Measurements from ENCODE around the gene PARD3.
A peak's percentile ranks its signal among the peaks of the same experiment; 100 is the strongest.

PARD3 gene

GRCh38 chr10:34252111-34252510 lies 563.0 kb downstream of the PARD3 start:
- TF ChIP-seq SP1 (IDR thresholded peaks at IDR 0.05) (no peak), BHLHE40 (IDR thresholded peaks at IDR 0.05; ENCODE audit: borderline replicate concordance) (no peak), HDGF (IDR thresholded peaks at IDR 0.05; ENCODE audit: borderline replicate concordance) (no peak), TARDBP (IDR thresholded peaks at IDR 0.05) (no peak), NFRKB (IDR thresholded peaks at IDR 0.05) (no peak), SUZ12 (IDR thresholded peaks at IDR 0.05) (no peak), FOXA1 (IDR thresholded peaks at IDR 0.05) (no peak)
- TF ChIP-seq, protein P1, sequence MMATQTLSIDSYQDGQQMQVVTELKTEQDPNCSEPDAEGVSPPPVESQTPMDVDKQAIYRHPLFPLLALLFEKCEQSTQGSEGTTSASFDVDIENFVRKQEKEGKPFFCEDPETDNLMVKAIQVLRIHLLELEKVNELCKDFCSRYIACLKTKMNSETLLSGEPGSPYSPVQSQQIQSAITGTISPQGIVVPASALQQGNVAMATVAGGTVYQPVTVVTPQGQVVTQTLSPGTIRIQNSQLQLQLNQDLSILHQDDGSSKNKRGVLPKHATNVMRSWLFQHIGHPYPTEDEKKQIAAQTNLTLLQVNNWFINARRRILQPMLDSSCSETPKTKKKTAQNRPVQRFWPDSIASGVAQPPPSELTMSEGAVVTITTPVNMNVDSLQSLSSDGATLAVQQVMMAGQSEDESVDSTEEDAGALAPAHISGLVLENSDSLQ (IDR thresholded peaks at IDR 0.05) = no peak
- CTCF ChIA-PET = no interaction called here
- no peak for DNase-seq (ENCODE audit: extremely low spot score)
- POLR2A ChIA-PET = no interaction called here

DNA sequence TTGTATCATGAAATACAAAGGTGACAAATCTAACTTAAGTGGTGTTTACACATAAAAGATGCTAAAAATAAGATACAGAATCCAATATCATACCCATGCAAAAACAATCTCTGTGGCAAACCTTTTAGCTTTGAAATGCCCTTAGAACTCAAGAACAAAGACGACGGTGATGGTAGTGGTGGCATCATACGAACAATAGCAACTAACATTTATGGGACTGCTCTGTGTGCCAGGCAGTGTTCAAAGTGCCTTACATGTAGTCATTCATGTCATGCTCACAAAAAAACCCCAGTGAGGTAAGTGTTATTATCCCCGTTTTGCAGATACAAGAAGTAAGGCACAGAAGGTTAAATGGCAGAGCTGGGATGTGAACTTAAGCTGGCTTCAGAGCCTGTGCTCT lies 563.9 kb downstream of the PARD3 start:
- POLR2A ChIA-PET = no interaction called here
- TF ChIP-seq FOXK2 (IDR thresholded peaks at IDR 0.05) (no peak), ELF4 (IDR thresholded peaks at IDR 0.05) (no peak), TARDBP (IDR thresholded peaks at IDR 0.05) (no peak), SP1 (IDR thresholded peaks at IDR 0.05) (no peak), ARNT (IDR thresholded peaks at IDR 0.05) (no peak), NFRKB (IDR thresholded peaks at IDR 0.05) (no peak), L3MBTL2 (conservative IDR thresholded peaks at IDR 0.05) (no peak), ZNF384 (IDR thresholded peaks at IDR 0.05) (no peak), HDGF (IDR thresholded peaks at IDR 0.05; ENCODE audit: borderline replicate concordance) (no peak), SUZ12 (IDR thresholded peaks at IDR 0.05) (no peak), LEF1 (IDR thresholded peaks at IDR 0.05; ENCODE audit: borderline replicate concordance) (no peak), BHLHE40 (IDR thresholded peaks at IDR 0.05; ENCODE audit: borderline replicate concordance) (no peak), FOXA1 (IDR thresholded peaks at IDR 0.05) (no peak), CTBP1 (IDR thresholded peaks at IDR 0.05; ENCODE audit: borderline replicate concordance) (no peak), FOXM1 (IDR thresholded peaks at IDR 0.05; ENCODE audit: borderline replicate concordance) (no peak)
- TF ChIP-seq, protein P1 (IDR thresholded peaks at IDR 0.05) = no peak

DNA sequence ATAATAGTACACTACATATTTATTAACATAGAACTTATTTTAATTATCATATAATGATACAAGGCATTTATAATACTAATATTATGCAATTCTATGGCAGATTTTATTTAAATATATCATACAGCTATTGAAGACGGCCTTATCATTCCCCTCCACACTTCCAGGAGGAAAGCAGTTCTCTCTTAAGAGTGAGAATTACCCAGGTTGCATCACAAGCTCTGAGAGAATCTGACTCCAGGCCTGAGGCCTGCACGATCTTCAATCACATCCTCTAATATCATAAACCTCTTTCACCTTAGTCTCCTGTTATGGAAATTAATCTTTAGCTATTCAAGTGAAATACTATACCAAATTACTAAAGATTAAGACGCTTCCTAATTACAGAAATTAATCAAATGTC lies 564.4 kb downstream of the PARD3 start:
- ChIA-PET CTCF (interaction anchor here (1.3 kb wide), 1 partner anchor 27 kb away, joined by 3 read pairs; no protein-coding TSS in a partner anchor), POLR2A (no interaction called here)
- no peak for DNase-seq (ENCODE audit: extremely low spot score)
- TF ChIP-seq ZNF384 (IDR thresholded peaks at IDR 0.05) = no peak
- no peak for TF ChIP-seq FOXM1 (IDR thresholded peaks at IDR 0.05; ENCODE audit: borderline replicate concordance)
- no peak for TF ChIP-seq NFRKB (IDR thresholded peaks at IDR 0.05)
- TF ChIP-seq FOXK2 (IDR thresholded peaks at IDR 0.05) = no peak
- no peak for TF ChIP-seq LEF1 (IDR thresholded peaks at IDR 0.05; ENCODE audit: borderline replicate concordance)
- TF ChIP-seq ARNT (IDR thresholded peaks at IDR 0.05) = no peak
- no peak for TF ChIP-seq BHLHE40 (IDR thresholded peaks at IDR 0.05; ENCODE audit: borderline replicate concordance)
- no peak for TF ChIP-seq TARDBP (IDR thresholded peaks at IDR 0.05)

More for the DNA sequence above, 563.9 kb downstream of the PARD3 start:
- CTCF ChIA-PET = interaction anchor here (1.3 kb wide), 1 partner anchor 26 kb away, joined by 3 read pairs; no protein-coding TSS in a partner anchor
- no peak for DNase-seq (ENCODE audit: extremely low spot score)

- CTCF ChIA-PET = no interaction called here
- POLR2A ChIA-PET = no interaction called here
- DNase-seq (ENCODE audit: extremely low spot score) = peak; percentile 7
- no peak for TF ChIP-seq FOXM1 (IDR thresholded peaks at IDR 0.05; ENCODE audit: borderline replicate concordance)
- TF ChIP-seq CTBP1 (IDR thresholded peaks at IDR 0.05; ENCODE audit: borderline replicate concordance) = no peak
- no peak for TF ChIP-seq ARNT (IDR thresholded peaks at IDR 0.05)
- no peak for TF ChIP-seq HDGF (IDR thresholded peaks at IDR 0.05; ENCODE audit: borderline replicate concordance)
- TF ChIP-seq FOXA1 (IDR thresholded peaks at IDR 0.05) = no peak
- TF ChIP-seq TARDBP (IDR thresholded peaks at IDR 0.05) = no peak
- TF ChIP-seq LEF1 (IDR thresholded peaks at IDR 0.05; ENCODE audit: borderline replicate concordance) = no peak
- TF ChIP-seq SUZ12 (IDR thresholded peaks at IDR 0.05) = no peak
Measured at GRCh38 chr10:34249634-34250033, 565.5 kb downstream of the PARD3 start.

GRCh38 chr10:34247560-34247959 lies 567.5 kb downstream of the PARD3 start:
- CTCF ChIA-PET = no interaction called here
- TF ChIP-seq FOXK2 (IDR thresholded peaks at IDR 0.05) (no peak), LEF1 (IDR thresholded peaks at IDR 0.05; ENCODE audit: borderline replicate concordance) (no peak), L3MBTL2 (conservative IDR thresholded peaks at IDR 0.05) (no peak), ELF4 (IDR thresholded peaks at IDR 0.05) (no peak), ZNF384 (IDR thresholded peaks at IDR 0.05) (no peak), HDGF (IDR thresholded peaks at IDR 0.05; ENCODE audit: borderline replicate concordance) (no peak), BHLHE40 (IDR thresholded peaks at IDR 0.05; ENCODE audit: borderline replicate concordance) (no peak), FOXM1 (IDR thresholded peaks at IDR 0.05; ENCODE audit: borderline replicate concordance) (no peak), TARDBP (IDR thresholded peaks at IDR 0.05) (no peak), CTBP1 (IDR thresholded peaks at IDR 0.05; ENCODE audit: borderline replicate concordance) (no peak), NFRKB (IDR thresholded peaks at IDR 0.05) (no peak), SP1 (IDR thresholded peaks at IDR 0.05) (no peak), ARNT (IDR thresholded peaks at IDR 0.05) (no peak), SUZ12 (IDR thresholded peaks at IDR 0.05) (no peak), FOXA1 (IDR thresholded peaks at IDR 0.05) (no peak)
- TF ChIP-seq, protein P1 (IDR thresholded peaks at IDR 0.05) = no peak
- DNase-seq (ENCODE audit: extremely low spot score) = no peak
- POLR2A ChIA-PET = no interaction called here

DNA sequence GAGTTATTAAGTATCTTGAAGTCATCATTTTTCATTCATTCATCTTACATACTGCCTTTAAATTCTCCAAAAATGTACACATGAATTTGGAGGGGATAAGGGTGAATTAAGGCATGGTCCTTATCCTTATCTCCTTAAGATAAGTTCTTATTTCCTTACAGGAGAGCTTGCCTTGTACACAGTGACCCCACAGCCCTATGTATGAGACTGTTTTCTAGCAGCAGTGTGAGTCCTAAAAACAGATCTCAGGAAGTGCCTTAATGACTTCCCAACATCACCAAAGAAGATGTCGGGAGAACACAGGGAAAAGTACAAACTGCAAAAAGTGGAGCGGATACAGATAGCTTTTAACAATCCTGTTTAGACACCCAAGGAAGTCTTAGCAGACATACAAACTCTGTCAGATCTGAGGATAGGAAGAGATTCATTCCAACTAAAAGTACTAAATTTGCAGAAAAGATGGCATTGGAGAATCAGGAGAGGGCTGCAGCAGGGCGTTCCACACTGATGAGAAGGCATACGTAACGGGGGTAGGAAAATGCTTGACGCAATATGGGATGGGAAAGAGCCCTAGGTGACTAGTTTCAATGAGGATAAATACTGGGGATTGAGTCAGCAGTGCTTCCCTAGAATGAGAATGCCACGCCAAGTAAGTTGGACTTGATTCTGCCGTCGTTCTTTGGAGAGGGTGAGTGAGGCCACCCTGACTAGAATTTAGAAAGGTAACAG lies 570.2 kb downstream of the PARD3 start:
- TF ChIP-seq TARDBP (IDR thresholded peaks at IDR 0.05) = no peak
- no peak for TF ChIP-seq FOXA1 (IDR thresholded peaks at IDR 0.05)
- TF ChIP-seq L3MBTL2 (conservative IDR thresholded peaks at IDR 0.05) = no peak
- ChIA-PET POLR2A (no interaction called here), CTCF (no interaction called here)
- no peak for DNase-seq (ENCODE audit: extremely low spot score)
